ENCODE measurements around the gene S100A3.
"Not testable (repeated sequence)": the region's sequence is repeated elsewhere in the genome, so short reads cannot be mapped to it uniquely, and the experiment has no call there.

- not testable (repeated sequence) for TF ChIP-seq CTCF (optimal IDR thresholded peaks at IDR 0.05 in 1 of 3, IDR thresholded peaks at IDR 0.05 in 1 of 3, conservative IDR thresholded peaks at IDR 0.05 in 1 of 3; ENCODE audit: extremely low read depth in 1 of 3, insufficient read depth in 2 of 3, low read length in 3 of 3); EZH2 (IDR thresholded peaks at IDR 0.05; ENCODE audit: low read length)
These were observed 28.8 kb downstream of the S100A3 start for GRCh38 chr1:153520137-153520691.
